CD4-positive, alpha-beta T cell treated with Interleukin-17A for 4 hours (primary cell): Measurements from ENCODE around the gene IL17RD.
A peak's percentile ranks its signal among the peaks of the same experiment; 100 is the strongest.

Experiments
- DNase-seq: peaks from one replicate; pipeline ENCODE4 v3.0.0-alpha.2; 2020; ENCODE audit warnings: mixed read lengths

IL17RD gene

GRCh38 chr3:57128826-57129667 is 36.1 kb downstream of the IL17RD start:
- DNase-seq = no peak

GRCh38 chr3:57127891-57128518 is 37.1 kb downstream of the IL17RD start:
- no peak for DNase-seq

GRCh38 chr3:57126244-57126643 is 38.9 kb downstream of the IL17RD start:
- DNase-seq = no peak

GRCh38 chr3:57120451-57121174 is 44.5 kb downstream of the IL17RD start:
- no peak for DNase-seq

- DNase-seq = no peak
These were observed 45.1 kb downstream of the IL17RD start for GRCh38 chr3:57120040-57120439.

GRCh38 chr3:57118254-57118653 is 46.9 kb downstream of the IL17RD start:
- no peak for DNase-seq

GRCh38 chr3:57116501-57116900 is 48.7 kb downstream of the IL17RD start:
- DNase-seq = no peak

- DNase-seq = no peak
These were observed 52.9 kb downstream of the IL17RD start for GRCh38 chr3:57112206-57112605.

- DNase-seq = no peak
These were observed 54.4 kb downstream of the IL17RD start for GRCh38 chr3:57110798-57111197.

GRCh38 chr3:57110214-57110613 is 54.9 kb downstream of the IL17RD start:
- DNase-seq = no peak

GRCh38 chr3:57109437-57110199 is 55.5 kb downstream of the IL17RD start:
- no peak for DNase-seq

- DNase-seq = no peak
These were observed 56.5 kb downstream of the IL17RD start for GRCh38 chr3:57108684-57109083.

GRCh38 chr3:57105585-57105984 is 59.6 kb downstream of the IL17RD start:
- DNase-seq = no peak

GRCh38 chr3:57100046-57100695 is 65.0 kb downstream of the IL17RD start:
- DNase-seq = peak; percentile 62

GRCh38 chr3:57098418-57099310 is 66.5 kb downstream of the IL17RD start:
- no peak for DNase-seq

- DNase-seq = no peak
These were observed 67.6 kb downstream of the IL17RD start for GRCh38 chr3:57097536-57097935.

GRCh38 chr3:57095363-57095762 is 69.8 kb downstream of the IL17RD start:
- DNase-seq = no peak

- no peak for DNase-seq
These were observed 70.6 kb downstream of the IL17RD start for GRCh38 chr3:57094575-57094974.

- no peak for DNase-seq
These were observed 71.1 kb downstream of the IL17RD start for GRCh38 chr3:57093971-57094535.

GRCh38 chr3:57093489-57093888 is 71.7 kb downstream of the IL17RD start:
- DNase-seq = no peak
